GM19328 (cell line): ENCODE measurements around the gene ESYT1.
A peak's percentile ranks its signal among the peaks of the same experiment; 100 is the strongest.

Experiments
- ATAC-seq: cut with Tn5 transposase; IDR thresholded peaks from one replicate; pipeline ENCODE4 v1.9.1; 2021; ENCODE audit warnings: mild to moderate bottlenecking, moderate library complexity; ENCODE audit not compliant: unreplicated experiment

The ESYT1 gene

GRCh38 chr12:56127888-56128669 is at the start of gene ESYT1:
TSS of gene ESYT1 (plus strand) at chr12:56128267. CDS start at chr12:56128320, 53 bp downstream.
- ATAC-seq, result peak; percentile 92

- ATAC-seq, result no peak
Observed at GRCh38 chr12:56078427-56078826, 49.6 kb upstream of the ESYT1 start.

- ATAC-seq, result peak; percentile 46
Observed at GRCh38 chr12:56078931-56079722, 48.9 kb upstream of the ESYT1 start.

GRCh38 chr12:56079723-56080555 is 48.1 kb upstream of the ESYT1 start, which contains the start of gene ERBB3:
TSS of gene ERBB3 (plus strand) at chr12:56080165. CDS start at chr12:56080301, 136 bp downstream.
- no peak for ATAC-seq

GRCh38 chr12:56080556-56081138 is 47.4 kb upstream of the ESYT1 start:
- ATAC-seq, result no peak

- ATAC-seq, result no peak
Observed at GRCh38 chr12:56081393-56082347, 46.4 kb upstream of the ESYT1 start.

- ATAC-seq, result no peak
Observed at GRCh38 chr12:56082382-56082781, 45.7 kb upstream of the ESYT1 start.

GRCh38 chr12:56082967-56083366 is 45.1 kb upstream of the ESYT1 start:
- no peak for ATAC-seq

- ATAC-seq, result no peak
Observed at GRCh38 chr12:56084958-56085543, 43.0 kb upstream of the ESYT1 start.

GRCh38 chr12:56086096-56086495 is 42.0 kb upstream of the ESYT1 start:
- ATAC-seq, result no peak

GRCh38 chr12:56086608-56087007 is 41.5 kb upstream of the ESYT1 start:
- no peak for ATAC-seq

GRCh38 chr12:56087220-56087619 is 40.8 kb upstream of the ESYT1 start:
- no peak for ATAC-seq

GRCh38 chr12:56097738-56098137 is 30.3 kb upstream of the ESYT1 start:
- ATAC-seq, result no peak

GRCh38 chr12:56098592-56098991 is 29.5 kb upstream of the ESYT1 start:
- ATAC-seq, result no peak

GRCh38 chr12:56099787-56100186 is 28.3 kb upstream of the ESYT1 start:
- ATAC-seq, result no peak

- no peak for ATAC-seq
Observed at GRCh38 chr12:56101045-56101444, 27.0 kb upstream of the ESYT1 start.

- no peak for ATAC-seq
Observed at GRCh38 chr12:56102683-56103065, 25.4 kb upstream of the ESYT1 start.

- ATAC-seq, result no peak
Observed at GRCh38 chr12:56103066-56103711, 24.9 kb upstream of the ESYT1 start.

GRCh38 chr12:56103823-56104108 is 24.3 kb upstream of the ESYT1 start:
- ATAC-seq, result no peak
